Iris pigment epithelial cell (primary cell): ENCODE data around the gene ZNF106.

Experiments
- DNase-seq: peaks from one replicate; pipeline ENCODE4 v3.0.0-alpha.2; 2011; ENCODE audit warnings: low read depth

Gene ZNF106

GRCh38 chr15:42474827-42475226 lies 16.1 kb downstream of the ZNF106 start:
- DNase-seq, result no peak

- no peak for DNase-seq
Measured at GRCh38 chr15:42471002-42471401, 19.9 kb downstream of the ZNF106 start.

GRCh38 chr15:42465520-42466259 lies 25.3 kb downstream of the ZNF106 start:
- no peak for DNase-seq

GRCh38 chr15:42461261-42461660 lies 29.7 kb downstream of the ZNF106 start:
- DNase-seq, result no peak

GRCh38 chr15:42457445-42458442 lies 33.2 kb downstream of the ZNF106 start:
- DNase-seq, result peak; percentile 92

GRCh38 chr15:42456971-42457370 lies 34.0 kb downstream of the ZNF106 start:
- DNase-seq, result no peak

- DNase-seq, result peak; percentile 10
Measured at GRCh38 chr15:42456531-42456930, 34.4 kb downstream of the ZNF106 start.

- peak; percentile 66 for DNase-seq
Measured at GRCh38 chr15:42453826-42454225, 37.1 kb downstream of the ZNF106 start.

GRCh38 chr15:42450425-42450790 lies 40.5 kb downstream of the ZNF106 start:
- DNase-seq, result no peak

GRCh38 chr15:42449770-42450424 lies 41.0 kb downstream of the ZNF106 start:
- DNase-seq, result no peak

GRCh38 chr15:42448281-42448680 lies 42.7 kb downstream of the ZNF106 start:
- DNase-seq, result no peak

GRCh38 chr15:42447599-42447998 lies 43.3 kb downstream of the ZNF106 start:
- DNase-seq, result no peak

- no peak for DNase-seq
Measured at GRCh38 chr15:42445551-42445950, 45.4 kb downstream of the ZNF106 start.

GRCh38 chr15:42444415-42445063 lies 46.4 kb downstream of the ZNF106 start:
- peak; percentile 23 for DNase-seq

GRCh38 chr15:42427429-42428223 lies 63.3 kb downstream of the ZNF106 start:
- peak; percentile 90 for DNase-seq

- no peak for DNase-seq
Measured at GRCh38 chr15:42421376-42421775, 69.6 kb downstream of the ZNF106 start.

- no peak for DNase-seq
Measured at GRCh38 chr15:42419369-42419768, 71.6 kb downstream of the ZNF106 start.

- DNase-seq, result no peak
Measured at GRCh38 chr15:42413920-42414319, 77.0 kb downstream of the ZNF106 start.

GRCh38 chr15:42411884-42412283 lies 79.1 kb downstream of the ZNF106 start:
- DNase-seq, result no peak

- no peak for DNase-seq
Measured at GRCh38 chr15:42409011-42409410, 81.9 kb downstream of the ZNF106 start.

- no peak for DNase-seq
Measured at GRCh38 chr15:42408178-42408577, 82.8 kb downstream of the ZNF106 start.
